K562 (cell line): ENCODE results near the gene ABCB9. TPM values are rescaled to one million over a fixed set of nuclear protein-coding genes. Genes with fewer than 3 reads are reported as not detected.

ENCODE experiments used
- BCL6 ChIP-seq: fragments of 250-450 bp; sonication (Bioruptor Pico); IDR thresholded peaks from 2 replicates; pipeline ENCODE4 v1.4.0; 2020
- BCOR ChIP-seq: fragments of 450-650 bp; IDR thresholded peaks from 2 replicates; pipeline ENCODE4 v1.6.1; 2016
- C11orf30 ChIP-seq: fragments of 450-650 bp; IDR thresholded peaks from 2 replicates; pipeline ENCODE4 v1.6.1; 2016; ENCODE audit warnings: low read depth, mild to moderate bottlenecking
- CEBPG ChIP-seq, 3 experiments: fragments of 200-800 bp in 1 of 3; sonication (Bioruptor generic) in 1 of 3; sonication (generic) in 1 of 3; formaldehyde crosslinking in 1 of 3; IDR thresholded peaks in 2 of 3; conservative IDR thresholded peaks in 1 of 3; 2 replicates each; pipeline versions ENCODE4 v1.6.1 to v1.8.0; 2016 to 2022; ENCODE audit warnings: missing compliant biosample characterization in 2 of 3, missing genetic modification characterization in 2 of 3, mild to moderate bottlenecking in 1 of 3, missing genetic modification reagents in 1 of 3
- EWSR1 ChIP-seq: fragments of 450-650 bp; IDR thresholded peaks from 2 replicates; pipeline ENCODE4 v1.6.1; 2018; ENCODE audit warnings: borderline replicate concordance, mild to moderate bottlenecking, low read depth, moderate library complexity; ENCODE audit not compliant: partially characterized antibody
- GTF2E2 ChIP-seq: fragments of 200-800 bp; sonication (Bioruptor generic); IDR thresholded peaks from 2 replicates; pipeline ENCODE4 v1.6.1; 2016; ENCODE audit warnings: missing genetic modification characterization, missing compliant biosample characterization
- HOMEZ ChIP-seq: fragments of 250-450 bp; sonication (Bioruptor Pico); IDR thresholded peaks from 2 replicates; pipeline ENCODE4 v1.4.0; 2020; ENCODE audit warnings: mild to moderate bottlenecking, moderate library complexity
- MCM5 ChIP-seq: fragments of 450-650 bp; IDR thresholded peaks from 2 replicates; pipeline ENCODE4 v1.6.1; 2016; ENCODE audit warnings: low read depth
- NCOA2 ChIP-seq, 2 experiments: fragments of 450-650 bp; IDR thresholded peaks; 2 replicates each; pipeline ENCODE4 v1.6.1; 2018; ENCODE audit warnings: mild to moderate bottlenecking in 2 of 2, moderate library complexity in 1 of 2; ENCODE audit not compliant: partially characterized antibody in 2 of 2
- SRF ChIP-seq, 2 experiments: fragments of 250-450, 450-650 bp in 1 of 2; sonication (Bioruptor Pico) in 1 of 2; sonication (generic) in 1 of 2; formaldehyde crosslinking; IDR thresholded peaks; 2 replicates each; pipeline versions ENCODE4 v1.5.0 to v1.5.1; 2020 to 2022; ENCODE audit warnings: mild to moderate bottlenecking in 1 of 2, missing genetic modification reagents in 1 of 2
- TCF7L2 ChIP-seq: fragments of 150-350 bp; IDR thresholded peaks from 2 replicates; pipeline ENCODE4 v1.6.1; 2016; ENCODE audit warnings: low read depth, mild to moderate bottlenecking, low read length, moderate library complexity
- TGIF2 ChIP-seq: sonication (generic); formaldehyde crosslinking; IDR thresholded peaks from 2 replicates; pipeline ENCODE4 v1.8.1; 2022; ENCODE audit warnings: mild to moderate bottlenecking, missing genetic modification reagents, moderate library complexity
- THRAP3 ChIP-seq: fragments of 450-650 bp; IDR thresholded peaks from 2 replicates; pipeline ENCODE4 v1.6.1; 2016; ENCODE audit warnings: mild to moderate bottlenecking, inconsistent platforms, borderline replicate concordance
- ZC3H8 ChIP-seq: fragments of 450-650 bp; IDR thresholded peaks from 2 replicates; pipeline ENCODE4 v1.6.1; 2017
- ZKSCAN1 ChIP-seq: fragments of 150-350 bp; IDR thresholded peaks from 2 replicates; pipeline ENCODE4 v1.6.1; 2016; ENCODE audit warnings: low read depth, low read length
- ZNF121 ChIP-seq: sonication (generic); formaldehyde crosslinking; conservative IDR thresholded peaks from 2 replicates; pipeline ENCODE4 v1.8.0; 2022; ENCODE audit warnings: missing genetic modification reagents
- ZNF224 ChIP-seq: sonication (generic); formaldehyde crosslinking; IDR thresholded peaks from 2 replicates; pipeline ENCODE4 v1.8.0; 2022; ENCODE audit warnings: mild to moderate bottlenecking, missing genetic modification reagents
- ZNF23 ChIP-seq: fragments of 250-450 bp; sonication (Bioruptor Pico); IDR thresholded peaks from 2 replicates; pipeline ENCODE4 v1.4.0; 2020; ENCODE audit warnings: mild to moderate bottlenecking
- ZNF3 ChIP-seq: fragments of 250-450 bp; sonication (Bioruptor Pico); IDR thresholded peaks from 2 replicates; pipeline ENCODE4 v1.5.0; 2021; ENCODE audit warnings: mild to moderate bottlenecking, moderate library complexity
- ZNF780A ChIP-seq: fragments of 250-450 bp; sonication (Bioruptor Pico); IDR thresholded peaks from 2 replicates; pipeline ENCODE4 v1.5.0; 2021; ENCODE audit warnings: mild to moderate bottlenecking
- ZSCAN29 ChIP-seq: fragments of 450-650 bp; IDR thresholded peaks from 2 replicates; pipeline ENCODE4 v1.6.1; 2017
- polyA plus RNA-seq, 8 experiments: library from polyadenylated mRNA; depleted of rRNA in 4 of 8; stranded (reverse) in 5 of 8; unstranded in 3 of 8; fragments of >200 nt; fragmentation: Nextera tagmentation in 2 of 8; fragmentation: Illumina TruSeq in 1 of 8; extraction: Ambion mirVana in 2 of 8; extraction: Trizol in 1 of 8; gene quantifications; 2 replicates each; pipeline versions ENCODE4 v1.2.1 to v1.2.3, GENCODE V29; 2011 to 2014; ENCODE audit warnings: inconsistent platforms in 1 of 8, missing spikeins in 1 of 8
- total RNA-seq, 7 experiments: library from RNA; depleted of rRNA in 6 of 7; stranded (reverse); fragments of >200 nt in 6 of 7; fragmentation: Illumina TruSeq in 2 of 7; extraction: Trizol in 2 of 7; gene quantifications; 2 replicates each; pipeline versions ENCODE4 v1.2.1 to v1.2.3, GENCODE V29; 2011 to 2021; ENCODE audit warnings: low replicate concordance in 1 of 7
- TF ChIP-seq, protein P1 (sequence below): fragments of 200-800 bp; sonication (Bioruptor generic); IDR thresholded peaks from 2 replicates; pipeline ENCODE4 v1.6.1; 2017; ENCODE audit warnings: missing genetic modification characterization, missing compliant biosample characterization
- TF ChIP-seq, protein P2 (sequence below): fragments of 250-450 bp; sonication (Bioruptor Pico); IDR thresholded peaks from 2 replicates; pipeline ENCODE4 v1.9.0; 2021; ENCODE audit warnings: mild to moderate bottlenecking
- TF ChIP-seq, protein P3 (sequence below): fragments of 250-450 bp; sonication (Bioruptor Pico); IDR thresholded peaks from 2 replicates; pipeline ENCODE4 v1.4.0; 2020

The ABCB9 gene
- total and polyA plus RNA-seq, 9 of the 15 experiments (the other 6 are each of a cell fraction or from before 2014, with no cell fraction given) = 0.20 to 12.6 (median 6.2) TPM

DNA sequence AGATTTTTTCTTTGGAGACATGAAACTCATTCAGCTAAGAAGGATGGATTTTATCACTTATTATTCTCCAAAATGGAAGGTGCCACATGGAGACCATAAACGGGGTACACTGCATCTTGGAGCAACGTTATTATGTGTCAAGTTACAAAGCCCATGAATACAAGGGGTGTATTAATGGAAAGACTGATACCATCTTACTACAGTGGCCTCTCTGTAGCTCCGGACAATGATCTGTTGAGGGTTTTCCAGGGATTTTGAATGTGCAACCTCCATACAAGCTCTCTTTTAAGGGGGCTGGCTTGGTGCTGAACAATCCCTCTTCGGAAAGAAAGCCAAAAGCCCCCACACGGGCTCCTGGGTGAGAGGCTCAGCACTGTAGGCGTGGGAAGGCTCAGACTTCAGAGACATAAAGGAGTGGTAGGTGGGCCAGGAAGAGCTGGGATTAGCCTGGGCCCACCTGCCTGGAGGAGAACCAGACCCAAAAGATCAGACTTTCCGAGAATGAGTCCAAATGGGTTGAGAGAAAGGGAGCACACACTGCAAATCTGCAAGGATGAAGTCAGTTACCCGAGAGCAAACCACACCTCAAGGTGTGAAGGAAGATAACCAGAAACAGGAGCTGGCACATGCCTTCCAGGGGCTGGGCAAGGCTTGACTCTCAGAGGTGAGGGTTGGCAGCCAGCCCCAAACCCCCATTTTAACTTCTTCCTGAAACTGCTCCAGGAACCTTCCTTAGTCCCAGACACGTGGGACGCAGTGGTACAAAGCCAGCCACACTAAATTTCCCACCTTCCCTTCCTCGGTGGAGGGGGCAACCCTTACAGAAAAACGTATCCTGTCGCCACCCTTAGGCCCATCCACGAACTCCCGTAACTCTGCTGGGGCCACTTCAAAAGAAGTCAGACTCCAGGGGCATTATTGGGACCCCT, 71.8 kb downstream of the ABCB9 start (continued):
- TF ChIP-seq, protein P1, sequence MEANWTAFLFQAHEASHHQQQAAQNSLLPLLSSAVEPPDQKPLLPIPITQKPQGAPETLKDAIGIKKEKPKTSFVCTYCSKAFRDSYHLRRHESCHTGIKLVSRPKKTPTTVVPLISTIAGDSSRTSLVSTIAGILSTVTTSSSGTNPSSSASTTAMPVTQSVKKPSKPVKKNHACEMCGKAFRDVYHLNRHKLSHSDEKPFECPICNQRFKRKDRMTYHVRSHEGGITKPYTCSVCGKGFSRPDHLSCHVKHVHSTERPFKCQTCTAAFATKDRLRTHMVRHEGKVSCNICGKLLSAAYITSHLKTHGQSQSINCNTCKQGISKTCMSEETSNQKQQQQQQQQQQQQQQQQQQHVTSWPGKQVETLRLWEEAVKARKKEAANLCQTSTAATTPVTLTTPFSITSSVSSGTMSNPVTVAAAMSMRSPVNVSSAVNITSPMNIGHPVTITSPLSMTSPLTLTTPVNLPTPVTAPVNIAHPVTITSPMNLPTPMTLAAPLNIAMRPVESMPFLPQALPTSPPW (CRISPR knock-in tag) = no peak
- TF ChIP-seq, protein P2, sequence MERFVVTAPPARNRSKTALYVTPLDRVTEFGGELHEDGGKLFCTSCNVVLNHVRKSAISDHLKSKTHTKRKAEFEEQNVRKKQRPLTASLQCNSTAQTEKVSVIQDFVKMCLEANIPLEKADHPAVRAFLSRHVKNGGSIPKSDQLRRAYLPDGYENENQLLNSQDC = no peak
- TF ChIP-seq HOMEZ (CRISPR knock-in tag) (no peak), GTF2E2 (tag) (no peak), ZNF3 (CRISPR knock-in tag) (no peak), SRF (CRISPR knock-in tag; IDR thresholded peaks at IDR 0.05) (no peak), NCOA2 (IDR thresholded peaks at IDR 0.05; ENCODE audit: partially characterized antibody in 2 of 2) (no peak), ZNF121 (CRISPR knock-in tag) (no peak), EWSR1 (no peak), TGIF2 (CRISPR knock-in tag) (no peak), THRAP3 (no peak), BCOR (no peak), C11orf30 (no peak), MCM5 (no peak), BCL6 (CRISPR knock-in tag) (no peak), CEBPG (CRISPR knock-in tag; IDR thresholded peaks at IDR 0.05) (no peak), CEBPG (tag; conservative IDR thresholded peaks at IDR 0.05 in 1 of 2, IDR thresholded peaks at IDR 0.05 in 1 of 2) (no peak), ZKSCAN1 (no peak), ZSCAN29 (no peak), ZNF224 (CRISPR knock-in tag) (no peak), ZC3H8 (no peak), ZNF780A (CRISPR knock-in tag) (no peak), ZNF23 (CRISPR knock-in tag) (no peak), TCF7L2 (no peak)
- TF ChIP-seq, protein P3, sequence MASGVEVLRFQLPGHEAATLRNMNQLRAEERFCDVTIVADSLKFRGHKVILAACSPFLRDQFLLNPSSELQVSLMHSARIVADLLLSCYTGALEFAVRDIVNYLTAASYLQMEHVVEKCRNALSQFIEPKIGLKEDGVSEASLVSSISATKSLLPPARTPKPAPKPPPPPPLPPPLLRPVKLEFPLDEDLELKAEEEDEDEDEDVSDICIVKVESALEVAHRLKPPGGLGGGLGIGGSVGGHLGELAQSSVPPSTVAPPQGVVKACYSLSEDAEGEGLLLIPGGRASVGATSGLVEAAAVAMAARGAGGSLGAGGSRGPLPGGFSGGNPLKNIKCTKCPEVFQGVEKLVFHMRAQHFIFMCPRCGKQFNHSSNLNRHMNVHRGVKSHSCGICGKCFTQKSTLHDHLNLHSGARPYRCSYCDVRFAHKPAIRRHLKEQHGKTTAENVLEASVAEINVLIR (CRISPR knock-in tag) = no peak
